ENCODE results near the gene ASAP2.

GRCh38 chr2:9327873-9328352 is 121.3 kb downstream of the ASAP2 start:
- no peak for TF ChIP-seq CTCF (IDR thresholded peaks at IDR 0.05; ENCODE audit: low read length)
- TF ChIP-seq EZH2 (optimal IDR thresholded peaks at IDR 0.05; ENCODE audit: low read depth, low read length): no peak
- no peak for TF ChIP-seq EZH2phosphoT487 (IDR thresholded peaks at IDR 0.05; ENCODE audit: low read length)
